ENCODE results near the gene NCAN.

DNA sequence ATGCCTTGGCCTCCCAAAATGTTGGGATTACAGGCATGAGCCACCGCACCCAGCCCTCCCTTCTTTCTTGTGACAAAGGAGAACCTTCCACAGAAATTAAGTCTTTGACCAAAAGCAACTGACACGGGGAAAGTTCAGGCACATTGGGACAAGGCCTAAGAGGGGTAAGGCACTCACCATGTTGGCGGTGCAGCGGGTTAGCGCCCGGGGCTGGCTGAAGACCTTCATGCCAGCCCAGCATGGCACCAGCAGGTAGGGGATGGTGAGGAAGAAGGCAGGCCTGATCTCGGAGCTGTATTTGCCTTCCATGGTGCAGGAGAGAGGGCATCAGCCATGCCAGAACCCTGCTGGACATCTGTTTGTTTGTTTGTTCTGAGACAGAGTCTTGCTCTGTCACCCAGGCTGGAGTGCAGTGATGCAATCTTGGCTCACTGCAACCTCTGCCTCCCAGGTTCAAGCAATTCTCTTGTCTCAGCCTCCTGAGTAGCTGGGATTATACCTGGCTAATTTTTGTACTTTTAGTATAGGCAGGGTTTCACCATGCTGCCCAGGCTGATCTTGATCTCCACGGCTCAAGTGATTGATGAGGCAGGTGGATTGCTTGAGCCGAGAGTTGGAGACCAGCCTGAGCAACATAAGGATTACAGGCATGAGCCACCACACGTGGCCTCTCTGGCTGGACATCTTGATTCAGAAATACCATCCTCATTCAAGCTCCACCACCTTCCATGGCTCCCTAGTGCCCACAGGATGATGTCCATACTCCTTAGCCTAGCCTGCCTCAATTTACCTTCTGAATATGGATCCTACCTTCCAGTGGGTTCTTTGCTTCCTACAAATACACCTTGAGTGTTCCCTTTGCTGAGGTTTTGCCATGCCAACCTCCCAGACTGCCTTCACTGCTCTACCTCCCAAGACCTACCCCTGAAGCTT is 57.0 kb downstream of the NCAN start:
- TF ChIP-seq CENPX (CRISPR knock-in tag; IDR thresholded peaks at IDR 0.05) (no peak), ZNF660 (CRISPR knock-in tag; IDR thresholded peaks at IDR 0.05; ENCODE audit: borderline replicate concordance, low read depth) (no peak), SP4 (CRISPR knock-in tag; IDR thresholded peaks at IDR 0.05) (no peak), ARHGAP35 (CRISPR knock-in tag; IDR thresholded peaks at IDR 0.05; ENCODE audit: borderline replicate concordance) (no peak), TAF1 (CRISPR knock-in tag; IDR thresholded peaks at IDR 0.05) (no peak), ZNF569 (CRISPR knock-in tag; IDR thresholded peaks at IDR 0.05; ENCODE audit: borderline replicate concordance) (no peak), MYNN (CRISPR knock-in tag; IDR thresholded peaks at IDR 0.05; ENCODE audit: low read depth) (no peak), KLF9 (CRISPR knock-in tag; IDR thresholded peaks at IDR 0.05; ENCODE audit: low read depth) (no peak), POLR2AphosphoS5 (IDR thresholded peaks at IDR 0.05; ENCODE audit: low read depth, low read length) (no peak)
- TF ChIP-seq, protein P1, sequence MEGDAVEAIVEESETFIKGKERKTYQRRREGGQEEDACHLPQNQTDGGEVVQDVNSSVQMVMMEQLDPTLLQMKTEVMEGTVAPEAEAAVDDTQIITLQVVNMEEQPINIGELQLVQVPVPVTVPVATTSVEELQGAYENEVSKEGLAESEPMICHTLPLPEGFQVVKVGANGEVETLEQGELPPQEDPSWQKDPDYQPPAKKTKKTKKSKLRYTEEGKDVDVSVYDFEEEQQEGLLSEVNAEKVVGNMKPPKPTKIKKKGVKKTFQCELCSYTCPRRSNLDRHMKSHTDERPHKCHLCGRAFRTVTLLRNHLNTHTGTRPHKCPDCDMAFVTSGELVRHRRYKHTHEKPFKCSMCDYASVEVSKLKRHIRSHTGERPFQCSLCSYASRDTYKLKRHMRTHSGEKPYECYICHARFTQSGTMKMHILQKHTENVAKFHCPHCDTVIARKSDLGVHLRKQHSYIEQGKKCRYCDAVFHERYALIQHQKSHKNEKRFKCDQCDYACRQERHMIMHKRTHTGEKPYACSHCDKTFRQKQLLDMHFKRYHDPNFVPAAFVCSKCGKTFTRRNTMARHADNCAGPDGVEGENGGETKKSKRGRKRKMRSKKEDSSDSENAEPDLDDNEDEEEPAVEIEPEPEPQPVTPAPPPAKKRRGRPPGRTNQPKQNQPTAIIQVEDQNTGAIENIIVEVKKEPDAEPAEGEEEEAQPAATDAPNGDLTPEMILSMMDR (CRISPR knock-in tag; IDR thresholded peaks at IDR 0.05) = no peak
- TF ChIP-seq, protein P2, sequence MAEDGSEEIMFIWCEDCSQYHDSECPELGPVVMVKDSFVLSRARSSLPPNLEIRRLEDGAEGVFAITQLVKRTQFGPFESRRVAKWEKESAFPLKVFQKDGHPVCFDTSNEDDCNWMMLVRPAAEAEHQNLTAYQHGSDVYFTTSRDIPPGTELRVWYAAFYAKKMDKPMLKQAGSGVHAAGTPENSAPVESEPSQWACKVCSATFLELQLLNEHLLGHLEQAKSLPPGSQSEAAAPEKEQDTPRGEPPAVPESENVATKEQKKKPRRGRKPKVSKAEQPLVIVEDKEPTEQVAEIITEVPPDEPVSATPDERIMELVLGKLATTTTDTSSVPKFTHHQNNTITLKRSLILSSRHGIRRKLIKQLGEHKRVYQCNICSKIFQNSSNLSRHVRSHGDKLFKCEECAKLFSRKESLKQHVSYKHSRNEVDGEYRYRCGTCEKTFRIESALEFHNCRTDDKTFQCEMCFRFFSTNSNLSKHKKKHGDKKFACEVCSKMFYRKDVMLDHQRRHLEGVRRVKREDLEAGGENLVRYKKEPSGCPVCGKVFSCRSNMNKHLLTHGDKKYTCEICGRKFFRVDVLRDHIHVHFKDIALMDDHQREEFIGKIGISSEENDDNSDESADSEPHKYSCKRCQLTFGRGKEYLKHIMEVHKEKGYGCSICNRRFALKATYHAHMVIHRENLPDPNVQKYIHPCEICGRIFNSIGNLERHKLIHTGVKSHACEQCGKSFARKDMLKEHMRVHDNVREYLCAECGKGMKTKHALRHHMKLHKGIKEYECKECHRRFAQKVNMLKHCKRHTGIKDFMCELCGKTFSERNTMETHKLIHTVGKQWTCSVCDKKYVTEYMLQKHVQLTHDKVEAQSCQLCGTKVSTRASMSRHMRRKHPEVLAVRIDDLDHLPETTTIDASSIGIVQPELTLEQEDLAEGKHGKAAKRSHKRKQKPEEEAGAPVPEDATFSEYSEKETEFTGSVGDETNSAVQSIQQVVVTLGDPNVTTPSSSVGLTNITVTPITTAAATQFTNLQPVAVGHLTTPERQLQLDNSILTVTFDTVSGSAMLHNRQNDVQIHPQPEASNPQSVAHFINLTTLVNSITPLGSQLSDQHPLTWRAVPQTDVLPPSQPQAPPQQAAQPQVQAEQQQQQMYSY (CRISPR knock-in tag; IDR thresholded peaks at IDR 0.05) = no peak

Measured in HepG2 (cell line).